COLO668 (cell line): ENCODE data around the gene POLR3G.
A peak's percentile ranks its signal among the peaks of the same experiment; 100 is the strongest.

Experiments used
- DNase-seq: peaks from one replicate; lab custom pipeline; 2025; ENCODE audit not compliant: unreplicated experiment; lab: John Stamatoyannopoulos, UW

The POLR3G gene

GRCh38 chr5:90503596-90503995 lies 28.9 kb downstream of the POLR3G start:
- no peak for DNase-seq

GRCh38 chr5:90504743-90505142 lies 30.1 kb downstream of the POLR3G start:
- no peak for DNase-seq

DNA sequence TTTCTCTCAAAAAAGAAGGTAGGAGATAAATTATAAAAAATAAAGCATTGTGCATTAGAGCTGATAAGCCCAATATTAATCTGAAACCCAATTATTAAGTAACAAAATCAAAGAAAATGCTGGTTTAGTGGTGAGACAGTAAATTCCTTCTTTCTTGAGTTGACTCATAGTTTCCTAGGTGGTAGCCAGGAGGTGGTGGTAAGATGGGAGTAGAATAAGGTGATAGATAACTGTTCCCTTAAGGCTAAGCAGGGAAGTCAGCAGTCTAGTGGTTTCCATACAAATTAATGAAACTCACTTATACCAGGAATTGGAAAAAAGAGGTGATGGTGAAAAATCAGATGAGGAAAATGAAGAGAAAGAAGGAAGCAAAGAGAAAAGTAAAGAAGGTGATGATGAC lies 31.6 kb downstream of the POLR3G start:
- DNase-seq, result no peak

GRCh38 chr5:90510438-90510837 lies 35.8 kb downstream of the POLR3G start:
- no peak for DNase-seq

GRCh38 chr5:90514520-90514919 lies 39.9 kb downstream of the POLR3G start:
- no peak for DNase-seq

GRCh38 chr5:90518661-90519060 lies 44.0 kb downstream of the POLR3G start:
- peak; percentile 19 for DNase-seq

GRCh38 chr5:90519081-90519480 lies 44.4 kb downstream of the POLR3G start:
- DNase-seq, result no peak

DNA sequence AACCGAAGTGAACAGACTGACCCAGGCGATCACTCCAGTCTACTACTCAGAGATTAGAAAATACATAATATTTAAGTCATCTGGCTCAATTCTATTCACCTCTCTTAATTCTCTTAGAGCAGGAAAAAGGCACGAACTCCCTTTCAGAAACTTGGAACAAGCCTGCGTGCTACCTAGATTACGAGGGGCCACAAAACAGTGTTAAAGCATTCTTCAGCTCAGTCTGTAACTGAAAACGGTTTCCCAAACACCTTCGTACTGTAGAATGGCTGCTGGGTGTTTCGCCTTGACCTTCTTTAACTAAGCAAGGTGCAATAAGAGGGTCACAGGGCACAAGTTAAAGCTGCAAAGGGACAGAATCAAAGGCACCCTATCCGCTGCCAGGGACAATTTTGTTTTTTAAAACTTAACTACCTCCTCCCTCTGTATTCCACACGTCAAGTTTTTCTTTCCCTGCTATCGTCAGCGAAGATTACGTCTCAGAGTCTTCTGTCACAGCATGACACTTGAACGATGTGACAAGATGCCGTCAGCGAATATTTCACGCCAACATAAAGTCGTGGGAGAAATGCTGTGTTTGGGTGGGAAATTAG lies 54.0 kb downstream of the POLR3G start:
- DNase-seq, result no peak

GRCh38 chr5:90529194-90529938 lies 54.7 kb downstream of the POLR3G start, which contains the start of gene LYSMD3:
Gene LYSMD3 (minus strand): TSS chr5:90529584. CDS start chr5:90525289, 4,295 bp downstream.
- peak; percentile 95 for DNase-seq

DNA sequence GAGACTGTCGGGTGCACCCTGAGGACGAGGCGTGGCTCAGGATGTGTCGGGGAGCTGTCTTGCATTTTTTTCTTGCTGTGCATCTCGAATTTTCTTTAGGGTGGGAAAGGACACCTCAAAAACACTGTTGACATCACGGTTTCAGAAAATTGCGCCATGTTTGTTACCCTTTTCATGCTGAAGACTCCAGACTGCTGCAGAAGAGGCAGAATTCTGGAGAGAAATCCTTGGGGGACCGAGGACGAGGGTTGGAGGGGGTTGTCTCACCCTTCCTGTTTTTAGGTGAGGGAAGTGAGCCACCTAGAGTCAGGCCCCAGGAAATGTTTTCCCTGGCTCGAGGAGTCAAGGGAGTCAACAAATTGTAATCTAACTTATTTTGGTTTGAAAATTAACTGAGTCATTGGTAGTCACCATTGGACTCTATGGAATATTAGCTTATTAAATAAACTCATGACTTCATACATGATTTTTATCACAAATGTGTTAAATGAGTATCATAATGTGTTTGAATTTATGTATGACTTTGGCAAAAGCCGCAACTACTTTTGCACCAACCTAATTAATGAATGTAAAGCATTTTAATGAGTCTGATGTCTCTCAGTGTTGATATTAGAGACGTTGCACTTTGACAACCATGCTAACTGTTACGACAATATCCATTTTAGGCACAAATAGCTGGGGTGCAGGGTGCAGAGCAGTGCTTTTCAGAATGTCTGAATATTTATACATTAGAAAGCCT lies 55.4 kb downstream of the POLR3G start:
- peak; percentile 37 for DNase-seq

GRCh38 chr5:90530736-90531487 lies 56.2 kb downstream of the POLR3G start:
- no peak for DNase-seq

GRCh38 chr5:90533794-90534193 lies 59.1 kb downstream of the POLR3G start:
- DNase-seq, result no peak

GRCh38 chr5:90534922-90535321 lies 60.3 kb downstream of the POLR3G start:
- no peak for DNase-seq

- DNase-seq, result no peak
Observed at GRCh38 chr5:90542827-90543519, 68.3 kb downstream of the POLR3G start.

DNA sequence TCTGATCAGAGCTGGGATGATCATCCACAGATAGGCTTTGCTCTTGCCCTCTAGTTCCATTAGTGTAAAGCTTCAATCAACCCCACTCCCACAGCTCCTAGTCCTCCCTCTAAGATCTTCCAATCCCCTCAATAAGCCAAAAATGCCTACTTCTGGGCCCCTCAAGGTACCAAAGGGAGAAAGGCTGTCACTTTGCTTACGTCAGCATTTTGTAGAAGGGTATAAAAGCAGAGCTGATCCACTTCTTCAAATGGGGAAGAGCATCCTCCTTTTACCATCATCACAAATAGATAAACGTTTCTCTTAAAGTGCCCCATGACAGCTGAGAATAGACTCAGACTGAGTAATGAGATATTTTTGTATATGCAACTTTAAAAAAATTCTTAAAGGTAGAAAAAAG lies 70.8 kb downstream of the POLR3G start:
- no peak for DNase-seq

- DNase-seq, result no peak
Observed at GRCh38 chr5:90546216-90546837, 71.7 kb downstream of the POLR3G start.

DNA sequence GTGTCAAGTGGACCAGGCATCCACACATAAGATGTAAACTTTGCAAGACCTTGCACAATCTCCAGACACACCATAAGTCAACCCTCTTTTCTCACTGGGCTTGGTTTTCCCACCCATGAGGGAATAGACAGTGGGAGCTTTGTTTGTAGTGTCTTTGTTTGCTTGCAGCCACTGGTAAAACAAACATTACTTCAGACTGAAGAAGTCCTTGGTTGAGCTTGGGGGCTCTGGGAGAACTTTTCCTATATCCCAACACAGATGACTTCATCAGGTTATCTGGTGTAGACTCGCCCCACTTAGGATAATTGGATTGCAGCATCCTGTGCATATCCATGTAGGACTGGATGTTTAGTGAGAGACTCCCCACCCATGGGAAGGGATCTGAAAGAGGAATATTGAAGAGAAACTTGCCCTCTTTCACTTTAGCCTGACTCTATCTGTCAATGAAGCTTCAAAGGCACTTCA lies 72.4 kb downstream of the POLR3G start:
- DNase-seq, result no peak

- DNase-seq, result peak; percentile 80
Observed at GRCh38 chr5:90548069-90548593, 73.5 kb downstream of the POLR3G start.

GRCh38 chr5:90549223-90549622 lies 74.6 kb downstream of the POLR3G start:
- no peak for DNase-seq

DNA sequence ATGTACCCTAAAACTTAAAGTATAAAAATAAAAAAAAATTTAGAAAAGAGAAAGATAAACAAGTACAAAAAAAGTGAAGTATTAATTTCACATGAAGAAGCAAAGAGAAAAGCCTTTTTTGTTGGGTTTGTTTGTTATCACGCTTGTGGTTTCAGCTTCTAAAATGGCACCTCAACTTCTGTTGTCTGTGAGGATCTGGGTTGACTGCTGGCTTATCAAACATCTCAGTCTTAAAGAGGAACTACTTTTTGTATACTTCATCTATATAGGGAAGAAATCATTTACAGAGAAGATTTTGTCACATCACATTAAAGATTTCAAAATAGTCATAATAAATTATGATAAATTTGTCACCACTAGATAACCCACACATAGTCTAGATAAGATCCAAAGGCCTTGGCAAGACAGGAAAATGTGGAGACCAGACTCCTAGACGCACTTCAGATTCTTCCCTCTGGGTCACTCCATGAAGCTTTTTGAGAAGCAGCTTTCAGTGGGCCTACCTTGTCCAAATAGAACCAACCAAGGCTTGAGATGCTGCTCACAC lies 75.1 kb downstream of the POLR3G start:
- DNase-seq, result no peak
